ENCODE measurements around the gene SNX20. TPM values are rescaled to one million over a fixed set of nuclear protein-coding genes. Genes with fewer than 3 reads are reported as not detected.

Gene SNX20
- total RNA-seq, 1 experiment from 2014 or later = not detected

GRCh38 chr16:50674831-50675230, 6.3 kb downstream of the SNX20 start:
- no CpG with 5 or more reads among the region's 4 CpGs for WGBS (ENCODE audit: extremely low coverage, insufficient read length, low lambda C conversion rate)

More at GRCh38 chr16:50674831-50675230, 6.3 kb downstream of the SNX20 start:
- H3K9me3 Mint-ChIP-seq = peaks cover 23 to 25% of the 10 kb centered on the region in 2 experiments
- TF ChIP-seq CTCF (conservative IDR thresholded peaks at IDR 0.05) = no peak
- H3K4me1 ChIP-seq (ENCODE audit: insufficient read depth, low read length) = no peaks in the 10 kb centered on the region
- no peak overlapping the region for H3K27ac Mint-ChIP-seq
- H4K20me1 ChIP-seq (ENCODE audit: control insufficient read depth, insufficient read depth, insufficient read length) = no peaks in the 10 kb centered on the region
- no peak overlapping the region for H2BK15ac ChIP-seq (ENCODE audit: low read depth, low read length)
- no peak overlapping the region for H4K5ac ChIP-seq (ENCODE audit: insufficient read length, low read depth, low read length)
- H3T11ph ChIP-seq (ENCODE audit: low read length) = no peak overlapping the region
- H3K9ac ChIP-seq (ENCODE audit: extremely low read depth, insufficient read length, low read length) = no peak overlapping the region
- H3K9me3 ChIP-seq (ENCODE audit: control insufficient read depth, low read depth, low read length) = peaks cover 10% of the 10 kb centered on the region
- no peak overlapping the region for H2BK12ac ChIP-seq (ENCODE audit: insufficient read length, low read depth, low read length)
- H2BK120ac ChIP-seq (ENCODE audit: low read depth, low read length, poor library complexity, severe bottlenecking) = no peak overlapping the region
- no peak for DNase-seq
- H3K79me2 ChIP-seq (ENCODE audit: insufficient read depth, low read length) = no peaks in the 10 kb centered on the region
- H3K36me3 Mint-ChIP-seq (ENCODE audit: insufficient read depth in 1 of 3, low read depth in 3 of 3) = peaks cover 8 to 17% (median 11%) of the 10 kb centered on the region in 3 experiments
- no peaks in the 10 kb centered on the region for H3K27me3 ChIP-seq (ENCODE audit: insufficient read depth, low read length)
- no peaks in the 10 kb centered on the region for H3K4me1 Mint-ChIP-seq
- H2BK5ac ChIP-seq (ENCODE audit: insufficient read length, low read length) = no peak overlapping the region
- H3K4me2 ChIP-seq (ENCODE audit: insufficient read depth, insufficient read length, low read length) = no peak overlapping the region
- no peak overlapping the region for H3K18ac ChIP-seq (ENCODE audit: insufficient read length, low read depth, low read length)
- no peak overlapping the region for H3K4me3 Mint-ChIP-seq
- no peak overlapping the region for H2BK20ac ChIP-seq (ENCODE audit: low read depth, low read length, poor library complexity, severe bottlenecking)
- no peak overlapping the region for H3K14ac ChIP-seq (ENCODE audit: insufficient read depth, low read length)
- H3K4ac ChIP-seq (ENCODE audit: low read depth, low read length) = no peak overlapping the region
- no peak overlapping the region for H4K91ac ChIP-seq (ENCODE audit: insufficient read length, low read depth, low read length)
- no peak overlapping the region for H2AFZ ChIP-seq (ENCODE audit: low read length)
- H3K27me3 Mint-ChIP-seq (ENCODE audit: low read depth) = peaks cover 3% of the 10 kb centered on the region
- H3K27ac ChIP-seq (ENCODE audit: insufficient read length, low read depth, low read length) = no peak overlapping the region
- H2AK5ac ChIP-seq (ENCODE audit: insufficient read length, low read length) = no peak overlapping the region
- H4K8ac ChIP-seq (replicated peaks; ENCODE audit: insufficient read length, low read depth, low read length) = no peak overlapping the region
- no peak overlapping the region for H3K56ac ChIP-seq (ENCODE audit: insufficient read length, low read depth, low read length)
- H3K23me2 ChIP-seq (ENCODE audit: insufficient read length, low read depth, low read length, poor library complexity, severe bottlenecking) = no peaks in the 10 kb centered on the region
- no peak overlapping the region for H3K23ac ChIP-seq (ENCODE audit: insufficient read length, low read depth, low read length)
- H3K79me1 ChIP-seq (ENCODE audit: insufficient read depth, low read depth, low read length, poor library complexity, severe bottlenecking) = no peaks in the 10 kb centered on the region

Data from H9 (cell line).